GM13977 (cell line): Measurements from ENCODE around the gene MYRIP.

Experiments
- DNase-seq: peaks from one replicate; pipeline ENCODE4 v3.0.0; 2012; ENCODE audit warnings: low spot score
- CTCF ChIP-seq: IDR thresholded peaks from 2 replicates; pipeline ENCODE4 v1.5.1; 2012; ENCODE audit warnings: mild to moderate bottlenecking, control low read depth; ENCODE audit not compliant: insufficient read depth; ENCODE audit errors: extremely low read depth, missing control alignments
- in situ Hi-C: fragments of 300-500 bp; cut with MboI; formaldehyde crosslinking; loops from one replicate; pipeline ENCODE4 v1.12.0; 2022; ENCODE audit warnings: low sequenced_read_pairs, low pct_unique_long_range_greater_than_20kb, mixed read lengths, inconsistent platforms; ENCODE audit not compliant: unreplicated experiment

Gene MYRIP

GRCh38 chr3:40118091-40118490, 308.7 kb downstream of the MYRIP start:
- DNase-seq, result no peak
- in situ Hi-C loops, result no loop called here
- no peak for TF ChIP-seq CTCF

GRCh38 chr3:40120067-40120692, 310.8 kb downstream of the MYRIP start:
- DNase-seq, result no peak
- in situ Hi-C loops, result no loop called here
- TF ChIP-seq CTCF, result no peak

- no peak for TF ChIP-seq CTCF
- in situ Hi-C loops, result no loop called here
- no peak for DNase-seq
Observed at GRCh38 chr3:40120806-40121205, 311.4 kb downstream of the MYRIP start.

GRCh38 chr3:40124918-40125317, 315.5 kb downstream of the MYRIP start:
- in situ Hi-C loops, result no loop called here
- TF ChIP-seq CTCF, result no peak
- DNase-seq, result no peak

- no peak for TF ChIP-seq CTCF
- no peak for DNase-seq
- in situ Hi-C loops, result no loop called here
Observed at GRCh38 chr3:40128166-40128565, 318.8 kb downstream of the MYRIP start.

- TF ChIP-seq CTCF, result no peak
- in situ Hi-C loops, result no loop called here
- DNase-seq, result no peak
Observed at GRCh38 chr3:40129510-40129909, 320.1 kb downstream of the MYRIP start.
